Measurements from ENCODE around the gene STK4. TPM values are rescaled to one million over a fixed set of nuclear protein-coding genes. Genes with fewer than 3 reads are reported as not detected.
A peak's percentile ranks its signal among the peaks of the same experiment; 100 is the strongest.

Gene STK4
- 33.3 and 33.7 TPM in 2 replicates for total RNA-seq

- no peaks in the 10 kb centered on the region for H3K36me3 ChIP-seq (ENCODE audit: insufficient read depth, low read length)
- H3K27ac ChIP-seq (ENCODE audit: low read depth, low read length), result peak within 1 kb of the TSS; percentile 83
- H3K9me3 ChIP-seq (ENCODE audit: low read depth, low read length), result no peaks in the 10 kb centered on the region
- H3K4me2 ChIP-seq (ENCODE audit: insufficient read depth, low read length), result peak within 1 kb of the TSS; percentile 96
- H2AFZ ChIP-seq (ENCODE audit: low read length), result peak within 1 kb of the TSS; percentile 96
- H3K4me3 ChIP-seq (ENCODE audit: insufficient read depth, low read length), result peak within 1 kb of the TSS; percentile 93
- TF ChIP-seq, protein P1, sequence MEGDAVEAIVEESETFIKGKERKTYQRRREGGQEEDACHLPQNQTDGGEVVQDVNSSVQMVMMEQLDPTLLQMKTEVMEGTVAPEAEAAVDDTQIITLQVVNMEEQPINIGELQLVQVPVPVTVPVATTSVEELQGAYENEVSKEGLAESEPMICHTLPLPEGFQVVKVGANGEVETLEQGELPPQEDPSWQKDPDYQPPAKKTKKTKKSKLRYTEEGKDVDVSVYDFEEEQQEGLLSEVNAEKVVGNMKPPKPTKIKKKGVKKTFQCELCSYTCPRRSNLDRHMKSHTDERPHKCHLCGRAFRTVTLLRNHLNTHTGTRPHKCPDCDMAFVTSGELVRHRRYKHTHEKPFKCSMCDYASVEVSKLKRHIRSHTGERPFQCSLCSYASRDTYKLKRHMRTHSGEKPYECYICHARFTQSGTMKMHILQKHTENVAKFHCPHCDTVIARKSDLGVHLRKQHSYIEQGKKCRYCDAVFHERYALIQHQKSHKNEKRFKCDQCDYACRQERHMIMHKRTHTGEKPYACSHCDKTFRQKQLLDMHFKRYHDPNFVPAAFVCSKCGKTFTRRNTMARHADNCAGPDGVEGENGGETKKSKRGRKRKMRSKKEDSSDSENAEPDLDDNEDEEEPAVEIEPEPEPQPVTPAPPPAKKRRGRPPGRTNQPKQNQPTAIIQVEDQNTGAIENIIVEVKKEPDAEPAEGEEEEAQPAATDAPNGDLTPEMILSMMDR (IDR thresholded peaks at IDR 0.05; ENCODE audit: extremely low read depth, low read depth, low read length), result peak; percentile 40
- H3K27me3 ChIP-seq (ENCODE audit: insufficient read depth, low read length), result no peaks in the 10 kb centered on the region
- DNase-seq (ENCODE audit: insufficient read length, low spot score, missing footprints), result peak; percentile 95
- peaks cover 50% of the 10 kb centered on the region for H3K79me2 ChIP-seq (ENCODE audit: insufficient read depth, low read length)
- peaks cover 7% of the 10 kb centered on the region for H4K20me1 ChIP-seq (ENCODE audit: insufficient read depth, low read length)
- H3K4me1 ChIP-seq (ENCODE audit: insufficient read depth, low read length), result peaks cover 25% of the 10 kb centered on the region
Observed at GRCh38 chr20:44966030-44966961, at the start of gene STK4. Gene STK4, plus strand, starts transcription at chr20:44966512. Its CDS starts 57 bp downstream, at chr20:44966569.

- no peak overlapping the region for H2AFZ ChIP-seq (ENCODE audit: low read length)
- no peak overlapping the region for H3K4me3 ChIP-seq (ENCODE audit: insufficient read depth, low read length)
- H3K79me2 ChIP-seq (ENCODE audit: insufficient read depth, low read length), result no peaks in the 10 kb centered on the region
- peaks cover 38% of the 10 kb centered on the region for H3K36me3 ChIP-seq (ENCODE audit: insufficient read depth, low read length)
- H3K27ac ChIP-seq (ENCODE audit: low read depth, low read length), result no peak overlapping the region
- H4K20me1 ChIP-seq (ENCODE audit: insufficient read depth, low read length), result no peaks in the 10 kb centered on the region
- TF ChIP-seq, protein P1 (IDR thresholded peaks at IDR 0.05; ENCODE audit: extremely low read depth, low read depth, low read length), result no peak
- H3K4me2 ChIP-seq (ENCODE audit: insufficient read depth, low read length), result no peak overlapping the region
- no peak for DNase-seq (ENCODE audit: insufficient read length, low spot score, missing footprints)
- no peaks in the 10 kb centered on the region for H3K9me3 ChIP-seq (ENCODE audit: low read depth, low read length)
- no peaks in the 10 kb centered on the region for H3K4me1 ChIP-seq (ENCODE audit: insufficient read depth, low read length)
- H3K27me3 ChIP-seq (ENCODE audit: insufficient read depth, low read length), result no peaks in the 10 kb centered on the region
Observed at GRCh38 chr20:44916586-44916985, 49.7 kb upstream of the STK4 start.

DNA sequence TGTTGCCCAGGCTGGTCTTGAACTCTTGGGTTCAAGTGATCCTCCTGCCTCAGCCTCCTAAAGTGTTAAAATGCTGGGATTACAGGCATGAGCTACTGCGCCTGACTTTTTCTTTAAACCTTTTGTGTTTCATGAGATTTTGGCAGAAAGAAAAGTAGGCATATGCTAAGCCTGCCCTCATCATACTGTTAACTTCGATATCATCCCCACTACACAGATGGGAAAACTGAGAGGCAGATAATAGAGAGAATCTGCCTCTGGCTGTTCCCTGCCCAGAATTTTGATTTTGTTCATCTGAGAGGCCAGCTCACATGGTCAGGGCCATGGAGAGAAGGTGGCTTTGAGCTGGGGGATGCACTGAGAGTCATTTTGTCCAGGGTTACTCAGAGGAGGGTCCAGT, 48.9 kb upstream of the STK4 start:
- Histone ChIP-seq H3K27me3 (ENCODE audit: insufficient read depth, low read length) (no peaks in the 10 kb centered on the region), H3K4me3 (ENCODE audit: insufficient read depth, low read length) (no peak overlapping the region), H4K20me1 (ENCODE audit: insufficient read depth, low read length) (no peaks in the 10 kb centered on the region), H2AFZ (ENCODE audit: low read length) (no peak overlapping the region), H3K79me2 (ENCODE audit: insufficient read depth, low read length) (no peaks in the 10 kb centered on the region), H3K36me3 (ENCODE audit: insufficient read depth, low read length) (peaks cover 41% of the 10 kb centered on the region), H3K27ac (ENCODE audit: low read depth, low read length) (no peak overlapping the region), H3K4me1 (ENCODE audit: insufficient read depth, low read length) (no peaks in the 10 kb centered on the region), H3K4me2 (ENCODE audit: insufficient read depth, low read length) (no peak overlapping the region), H3K9me3 (ENCODE audit: low read depth, low read length) (no peaks in the 10 kb centered on the region)
- TF ChIP-seq, protein P1 (IDR thresholded peaks at IDR 0.05; ENCODE audit: extremely low read depth, low read depth, low read length), result no peak
- DNase-seq (ENCODE audit: insufficient read length, low spot score, missing footprints), result no peak

DNA sequence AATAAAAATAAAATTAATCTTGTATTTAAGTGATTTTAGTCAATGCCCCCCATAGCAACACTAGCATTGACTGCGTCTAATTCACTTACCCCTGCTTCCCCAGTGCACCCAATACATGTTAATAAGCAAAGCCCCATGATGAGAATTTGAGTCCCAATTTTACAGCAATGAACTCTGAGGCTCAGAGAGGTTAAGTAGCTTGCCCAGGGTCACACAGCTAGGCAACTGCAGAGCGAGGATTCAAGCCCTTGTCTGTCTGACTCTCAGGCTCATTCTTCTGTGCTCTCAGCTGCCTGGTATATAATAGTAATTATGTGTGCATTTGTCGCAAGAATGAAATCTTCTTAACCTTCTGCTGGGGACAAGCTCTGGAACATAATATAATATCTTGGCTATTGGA, 48.0 kb upstream of the STK4 start:
- Histone ChIP-seq H3K27me3 (ENCODE audit: insufficient read depth, low read length) (no peaks in the 10 kb centered on the region), H3K9me3 (ENCODE audit: low read depth, low read length) (no peaks in the 10 kb centered on the region), H3K4me3 (ENCODE audit: insufficient read depth, low read length) (no peak overlapping the region), H3K4me2 (ENCODE audit: insufficient read depth, low read length) (no peak overlapping the region), H2AFZ (ENCODE audit: low read length) (no peak overlapping the region), H3K27ac (ENCODE audit: low read depth, low read length) (no peak overlapping the region), H3K36me3 (ENCODE audit: insufficient read depth, low read length) (peaks cover 39% of the 10 kb centered on the region), H3K79me2 (ENCODE audit: insufficient read depth, low read length) (no peaks in the 10 kb centered on the region), H3K4me1 (ENCODE audit: insufficient read depth, low read length) (no peaks in the 10 kb centered on the region), H4K20me1 (ENCODE audit: insufficient read depth, low read length) (no peaks in the 10 kb centered on the region)
- no peak for DNase-seq (ENCODE audit: insufficient read length, low spot score, missing footprints)
- TF ChIP-seq, protein P1 (IDR thresholded peaks at IDR 0.05; ENCODE audit: extremely low read depth, low read depth, low read length), result no peak
